ENCODE data around the gene RASA3. TPM values are rescaled to one million over a fixed set of nuclear protein-coding genes. Genes with fewer than 3 reads are reported as not detected.
"Not testable (repeated sequence)": the region's sequence is repeated elsewhere in the genome, so short reads cannot be mapped to it uniquely, and the experiment has no call there.

The RASA3 gene
- total RNA-seq, 2 experiments from 2014 or later = 3.6 to 17.9 TPM

- Histone ChIP-seq H3K9me3 (ENCODE audit: low read length) (no peaks in the 10 kb centered on the region), H3K36me3 (ENCODE audit: insufficient read depth, low read length) (no peaks in the 10 kb centered on the region), H2AFZ (ENCODE audit: low read length) (no peak overlapping the region), H3K4me3 (ENCODE audit: low read depth, low read length, poor library complexity, severe bottlenecking) (no peak overlapping the region), H3K9me2 (ENCODE audit: insufficient read depth, low read length) (no peaks in the 10 kb centered on the region), H4K20me1 (ENCODE audit: insufficient read depth, low read length) (no peaks in the 10 kb centered on the region), H3K4me1 (ENCODE audit: insufficient read depth, low read length, poor library complexity, severe bottlenecking) (peaks cover 11% of the 10 kb centered on the region), H3K27ac (ENCODE audit: low read depth, low read length, poor library complexity, severe bottlenecking) (no peak overlapping the region), H3K79me2 (ENCODE audit: insufficient read depth, low read depth, low read length) (no peaks in the 10 kb centered on the region), H3K4me2 (ENCODE audit: low read length) (no peak overlapping the region)
- DNase-seq (ENCODE audit: low spot score) = no peak
- ChIA-PET POLR2A (no interaction called here), CTCF (ENCODE audit: unreplicated experiment) (no interaction called here)
- TF ChIP-seq, protein P1, sequence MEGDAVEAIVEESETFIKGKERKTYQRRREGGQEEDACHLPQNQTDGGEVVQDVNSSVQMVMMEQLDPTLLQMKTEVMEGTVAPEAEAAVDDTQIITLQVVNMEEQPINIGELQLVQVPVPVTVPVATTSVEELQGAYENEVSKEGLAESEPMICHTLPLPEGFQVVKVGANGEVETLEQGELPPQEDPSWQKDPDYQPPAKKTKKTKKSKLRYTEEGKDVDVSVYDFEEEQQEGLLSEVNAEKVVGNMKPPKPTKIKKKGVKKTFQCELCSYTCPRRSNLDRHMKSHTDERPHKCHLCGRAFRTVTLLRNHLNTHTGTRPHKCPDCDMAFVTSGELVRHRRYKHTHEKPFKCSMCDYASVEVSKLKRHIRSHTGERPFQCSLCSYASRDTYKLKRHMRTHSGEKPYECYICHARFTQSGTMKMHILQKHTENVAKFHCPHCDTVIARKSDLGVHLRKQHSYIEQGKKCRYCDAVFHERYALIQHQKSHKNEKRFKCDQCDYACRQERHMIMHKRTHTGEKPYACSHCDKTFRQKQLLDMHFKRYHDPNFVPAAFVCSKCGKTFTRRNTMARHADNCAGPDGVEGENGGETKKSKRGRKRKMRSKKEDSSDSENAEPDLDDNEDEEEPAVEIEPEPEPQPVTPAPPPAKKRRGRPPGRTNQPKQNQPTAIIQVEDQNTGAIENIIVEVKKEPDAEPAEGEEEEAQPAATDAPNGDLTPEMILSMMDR (conservative IDR thresholded peaks at IDR 0.05; ENCODE audit: low read length) = no peak
- TF ChIP-seq EZH2phosphoT487 (IDR thresholded peaks at IDR 0.05; ENCODE audit: borderline replicate concordance, low read depth, low read length) = no peak
- no TSS peak for BruUV-seq (replicated peaks)
- intact Hi-C loops (cut with micrococcal nuclease; ENCODE audit: unreplicated experiment) = no loop called here
Measured at GRCh38 chr13:114116734-114117133, 15.7 kb downstream of the RASA3 start.

- H2AFZ ChIP-seq (ENCODE audit: low read length) = no peak overlapping the region
- no peaks in the 10 kb centered on the region for H3K36me3 ChIP-seq (ENCODE audit: insufficient read depth, low read length)
- DNase-seq (ENCODE audit: low spot score) = no peak
- H3K9me2 ChIP-seq (ENCODE audit: insufficient read depth, low read length) = no peaks in the 10 kb centered on the region
- no TSS peak for BruUV-seq (replicated peaks)
- no peaks in the 10 kb centered on the region for H4K20me1 ChIP-seq (ENCODE audit: insufficient read depth, low read length)
- ChIA-PET POLR2A (no interaction called here), CTCF (ENCODE audit: unreplicated experiment) (no interaction called here)
- no peaks in the 10 kb centered on the region for H3K9me3 ChIP-seq (ENCODE audit: low read length)
- intact Hi-C loops (cut with micrococcal nuclease; ENCODE audit: unreplicated experiment) = no loop called here
- no peak for TF ChIP-seq EZH2phosphoT487 (IDR thresholded peaks at IDR 0.05; ENCODE audit: borderline replicate concordance, low read depth, low read length)
- H3K4me3 ChIP-seq (ENCODE audit: low read depth, low read length, poor library complexity, severe bottlenecking) = no peak overlapping the region
- peaks cover 18% of the 10 kb centered on the region for H3K4me1 ChIP-seq (ENCODE audit: insufficient read depth, low read length, poor library complexity, severe bottlenecking)
- H3K27ac ChIP-seq (ENCODE audit: low read depth, low read length, poor library complexity, severe bottlenecking) = no peak overlapping the region
- no peaks in the 10 kb centered on the region for H3K79me2 ChIP-seq (ENCODE audit: insufficient read depth, low read depth, low read length)
- no peak overlapping the region for H3K4me2 ChIP-seq (ENCODE audit: low read length)
Measured at GRCh38 chr13:114115796-114116195, 16.6 kb downstream of the RASA3 start.

- Histone ChIP-seq H3K4me2 (ENCODE audit: low read length) (no peak overlapping the region), H3K4me3 (ENCODE audit: low read depth, low read length, poor library complexity, severe bottlenecking) (no peak overlapping the region), H3K27ac (ENCODE audit: low read depth, low read length, poor library complexity, severe bottlenecking) (no peak overlapping the region), H4K20me1 (ENCODE audit: insufficient read depth, low read length) (no peaks in the 10 kb centered on the region), H2AFZ (ENCODE audit: low read length) (no peak overlapping the region), H3K9me2 (ENCODE audit: insufficient read depth, low read length) (no peaks in the 10 kb centered on the region), H3K79me2 (ENCODE audit: insufficient read depth, low read depth, low read length) (no peaks in the 10 kb centered on the region), H3K9me3 (ENCODE audit: low read length) (no peaks in the 10 kb centered on the region), H3K4me1 (ENCODE audit: insufficient read depth, low read length, poor library complexity, severe bottlenecking) (peaks cover 23% of the 10 kb centered on the region), H3K36me3 (ENCODE audit: insufficient read depth, low read length) (no peaks in the 10 kb centered on the region)
- POLR2A ChIA-PET = no interaction called here
- no peak for DNase-seq (ENCODE audit: low spot score)
- TF ChIP-seq EZH2phosphoT487 (IDR thresholded peaks at IDR 0.05; ENCODE audit: borderline replicate concordance, low read depth, low read length) = no peak
- TF ChIP-seq, protein P1 (conservative IDR thresholded peaks at IDR 0.05; ENCODE audit: low read length) = no peak
- intact Hi-C loops (cut with micrococcal nuclease; ENCODE audit: unreplicated experiment) = no loop called here
- CTCF ChIA-PET (ENCODE audit: unreplicated experiment) = no interaction called here
- BruUV-seq (replicated peaks) = no TSS peak
Measured at GRCh38 chr13:114115191-114115671, 17.2 kb downstream of the RASA3 start.

DNA sequence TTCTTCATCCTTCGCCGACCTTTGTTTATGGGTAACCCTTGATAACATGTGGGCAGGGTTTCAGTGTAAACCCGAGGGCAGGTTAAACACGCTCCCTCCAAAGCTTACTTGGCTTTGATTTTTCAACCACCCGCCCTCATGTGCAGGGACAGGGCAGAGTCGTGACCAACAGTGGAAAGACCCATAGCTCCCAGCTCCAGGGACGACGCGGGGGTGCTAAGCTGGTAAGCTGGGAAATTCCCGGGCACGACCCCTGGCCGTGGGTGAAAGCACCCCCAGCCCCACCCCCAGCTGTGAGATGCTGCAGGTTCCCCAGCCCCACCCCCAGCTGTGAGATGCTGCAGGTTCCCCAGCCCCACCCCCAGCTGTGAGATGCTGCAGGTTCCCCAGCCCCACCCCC is 17.8 kb downstream of the RASA3 start:
- H3K4me3 ChIP-seq (ENCODE audit: low read depth, low read length, poor library complexity, severe bottlenecking); H3K79me2 ChIP-seq (ENCODE audit: insufficient read depth, low read depth, low read length); POLR2A ChIA-PET; intact Hi-C loops (cut with micrococcal nuclease; ENCODE audit: unreplicated experiment); H3K4me2 ChIP-seq (ENCODE audit: low read length); H2AFZ ChIP-seq (ENCODE audit: low read length); H3K27ac ChIP-seq (ENCODE audit: low read depth, low read length, poor library complexity, severe bottlenecking); CTCF ChIA-PET (ENCODE audit: unreplicated experiment); H3K9me3 ChIP-seq (ENCODE audit: low read length); DNase-seq (ENCODE audit: low spot score); H3K9me2 ChIP-seq (ENCODE audit: insufficient read depth, low read length); H4K20me1 ChIP-seq (ENCODE audit: insufficient read depth, low read length); H3K36me3 ChIP-seq (ENCODE audit: insufficient read depth, low read length); BruUV-seq (replicated peaks): not testable (repeated sequence)
- peaks cover 29% of the 10 kb centered on the region for H3K4me1 ChIP-seq (ENCODE audit: insufficient read depth, low read length, poor library complexity, severe bottlenecking)
